Astrocyte (in vitro differentiated cells and primary cell): Measurements from ENCODE around the gene ADAM19. TPM values are rescaled to one million over a fixed set of nuclear protein-coding genes. Genes with fewer than 3 reads are reported as not detected.

Source experiments
- DNase-seq: peaks from one replicate; pipeline ENCODE4 v3.0.0-alpha.2; 2010; ENCODE audit warnings: low read depth
- FAIRE-seq: peaks from 2 replicates; lab custom pipeline; 2011; peaks lifted over from hg19 to GRCh38; lab: Jason Lieb, UNC
- H2AFZ ChIP-seq: 2 replicates; pipeline ENCODE4 v1.6.0; 2012; ENCODE audit warnings: low read depth, low read length, inconsistent platforms
- H3K27ac ChIP-seq: 2 replicates; pipeline ENCODE4 v1.5.1; 2011; ENCODE audit warnings: low read depth, low read length, inconsistent platforms
- H3K27me3 ChIP-seq: 2 replicates; pipeline ENCODE4 v1.6.0; 2011; ENCODE audit warnings: low read length, inconsistent platforms; ENCODE audit not compliant: insufficient read depth
- H3K36me3 ChIP-seq: 2 replicates; pipeline ENCODE4 v1.5.1; 2011; ENCODE audit warnings: low read length, inconsistent platforms; ENCODE audit not compliant: insufficient read depth
- H3K4me1 ChIP-seq: 2 replicates; pipeline ENCODE4 v1.5.1; 2011; ENCODE audit warnings: low read length, inconsistent platforms; ENCODE audit not compliant: insufficient read depth
- H3K4me2 ChIP-seq: 2 replicates; pipeline ENCODE4 v1.6.0; 2012; ENCODE audit warnings: low read length, inconsistent platforms
- H3K4me3 ChIP-seq: 2 replicates; pipeline ENCODE4 v1.5.1; 2011; ENCODE audit warnings: low read depth, mild to moderate bottlenecking, low read length, inconsistent platforms; ENCODE audit not compliant: insufficient read depth
- H3K79me2 ChIP-seq: 2 replicates; pipeline ENCODE4 v1.6.0; 2012; ENCODE audit warnings: mild to moderate bottlenecking, low read length, inconsistent platforms; ENCODE audit not compliant: insufficient read depth
- H3K9ac ChIP-seq: 2 replicates; pipeline ENCODE4 v1.6.0; 2012; ENCODE audit warnings: mild to moderate bottlenecking, low read length, inconsistent platforms
- H3K9me3 ChIP-seq: 2 replicates; pipeline ENCODE4 v1.5.1; 2012; ENCODE audit warnings: low read depth, mild to moderate bottlenecking, low read length, inconsistent platforms; ENCODE audit not compliant: insufficient read depth
- H4K20me1 ChIP-seq: 2 replicates; pipeline ENCODE4 v1.6.0; 2012; ENCODE audit warnings: low read length, inconsistent platforms; ENCODE audit not compliant: insufficient read depth
- H3K27ac Mint-ChIP-seq: one replicate; pipeline ENCODE4 v1.8.0; 2021; ENCODE audit warnings: mild to moderate bottlenecking, mixed read lengths; ENCODE audit not compliant: unreplicated experiment
- H3K27me3 Mint-ChIP-seq: one replicate; pipeline ENCODE4 v1.8.0; 2021; ENCODE audit warnings: low read depth, mixed read lengths; ENCODE audit not compliant: unreplicated experiment
- H3K36me3 Mint-ChIP-seq: one replicate; pipeline ENCODE4 v1.8.0; 2021; ENCODE audit warnings: low read depth, mixed read lengths; ENCODE audit not compliant: unreplicated experiment
- H3K4me1 Mint-ChIP-seq: one replicate; pipeline ENCODE4 v1.8.0; 2021; ENCODE audit warnings: low read depth, mixed read lengths; ENCODE audit not compliant: unreplicated experiment
- H3K4me3 Mint-ChIP-seq: one replicate; pipeline ENCODE4 v1.8.0; 2021; ENCODE audit warnings: mild to moderate bottlenecking, moderate library complexity, mixed read lengths; ENCODE audit not compliant: unreplicated experiment
- H3K9me3 Mint-ChIP-seq: one replicate; pipeline ENCODE4 v1.8.0; 2021; ENCODE audit warnings: mild to moderate bottlenecking, mixed read lengths; ENCODE audit not compliant: unreplicated experiment
- EZH2 ChIP-seq: IDR thresholded peaks from 2 replicates; pipeline ENCODE4 v1.6.1; 2012; ENCODE audit warnings: mild to moderate bottlenecking, low read length, inconsistent platforms; ENCODE audit not compliant: insufficient read depth
- total RNA-seq: library from RNA; stranded (reverse); gene quantifications from 2 replicates; pipeline ENCODE4 v1.2.1, GENCODE V29; 2021
- TF ChIP-seq, protein P1 (sequence below): IDR thresholded peaks from 2 replicates; pipeline ENCODE4 v1.5.1; 2011; ENCODE audit warnings: low read depth, mild to moderate bottlenecking, inconsistent platforms, low read length, moderate library complexity; ENCODE audit not compliant: insufficient read depth

Gene ADAM19
- total RNA-seq, 1 donor from 2014 or later, result 316 TPM

DNA sequence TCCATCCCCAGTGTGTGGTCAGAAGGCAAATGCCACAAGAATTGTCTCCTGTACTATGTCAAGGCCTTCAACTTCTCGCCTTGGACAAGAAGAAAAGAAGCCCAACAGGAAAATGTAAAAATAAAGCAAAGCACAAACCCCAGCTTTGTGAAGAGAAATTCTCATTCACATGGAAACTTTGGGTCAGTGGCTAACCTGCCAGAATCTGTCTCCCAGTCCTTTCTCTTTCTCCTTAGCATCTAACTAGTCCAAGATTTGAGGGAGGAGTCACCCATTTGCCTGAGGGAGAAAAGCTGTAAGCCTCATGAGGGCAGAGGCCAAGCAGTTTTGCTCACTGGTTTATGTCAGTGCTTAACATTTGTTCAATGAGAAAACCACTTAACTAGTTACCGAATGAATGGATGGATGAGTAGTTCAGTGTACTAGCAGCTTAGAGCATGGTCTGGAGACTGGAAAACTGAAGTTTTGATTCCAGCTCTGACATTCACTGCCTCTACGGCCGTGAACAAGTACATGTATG, 36.0 kb downstream of the ADAM19 start:
- Histone ChIP-seq H3K27me3 (no peaks in the 10 kb centered on the region), H3K79me2 (peaks cover 100% of the 10 kb centered on the region), H4K20me1 (peaks cover 92% of the 10 kb centered on the region), H3K4me2 (no peak overlapping the region), H3K4me1 (peaks cover 68% of the 10 kb centered on the region), H3K9me3 (no peaks in the 10 kb centered on the region), H2AFZ (no peak overlapping the region), H3K4me3 (no peak overlapping the region), H3K36me3 (peaks cover 26% of the 10 kb centered on the region), H3K9ac (peak overlapping the region; percentile 71), H3K27ac (peak overlapping the region; percentile 72)
- TF ChIP-seq EZH2, result no peak
- no peak for DNase-seq
- H3K36me3 Mint-ChIP-seq, result peaks cover 32% of the 10 kb centered on the region
- H3K9me3 Mint-ChIP-seq, result no peaks in the 10 kb centered on the region
- H3K4me3 Mint-ChIP-seq, result no peak overlapping the region
- H3K4me1 Mint-ChIP-seq, result peaks cover 58% of the 10 kb centered on the region
- H3K27me3 Mint-ChIP-seq, result no peaks in the 10 kb centered on the region
- H3K27ac Mint-ChIP-seq, result peak overlapping the region; percentile 53
- FAIRE-seq, result no peak

DNA sequence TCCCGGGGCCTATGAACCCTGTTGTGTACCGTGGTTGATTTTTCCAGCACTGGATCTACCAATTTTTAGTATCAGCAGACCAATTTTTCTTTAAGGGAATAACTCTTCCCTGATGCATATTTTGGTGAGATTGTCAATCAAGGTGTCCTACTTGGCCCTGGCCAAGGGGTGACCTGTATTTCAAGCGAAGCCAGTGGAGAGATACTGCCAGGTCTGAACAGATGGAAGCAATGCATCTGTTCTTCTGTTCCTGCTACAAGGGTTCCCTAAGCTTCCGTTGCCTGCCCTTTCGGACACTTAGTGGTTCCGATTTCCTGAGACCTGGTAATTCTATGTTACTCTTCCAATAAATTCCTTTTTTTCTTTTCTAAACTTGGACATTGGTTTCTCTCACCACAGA, 37.3 kb downstream of the ADAM19 start:
- H3K36me3 Mint-ChIP-seq, result peaks cover 31% of the 10 kb centered on the region
- H3K4me1 Mint-ChIP-seq, result peaks cover 52% of the 10 kb centered on the region
- Histone ChIP-seq H4K20me1 (peaks cover 92% of the 10 kb centered on the region), H3K4me3 (no peak overlapping the region), H3K9me3 (no peaks in the 10 kb centered on the region), H3K4me2 (no peak overlapping the region), H3K27ac (no peak overlapping the region), H3K36me3 (peaks cover 36% of the 10 kb centered on the region), H3K9ac (no peak overlapping the region), H3K27me3 (no peaks in the 10 kb centered on the region), H2AFZ (no peak overlapping the region), H3K4me1 (peaks cover 55% of the 10 kb centered on the region), H3K79me2 (peaks cover 100% of the 10 kb centered on the region)
- H3K4me3 Mint-ChIP-seq, result no peak overlapping the region
- DNase-seq (no peak), FAIRE-seq (no peak)
- no peaks in the 10 kb centered on the region for H3K9me3 Mint-ChIP-seq
- H3K27ac Mint-ChIP-seq, result no peak overlapping the region
- no peaks in the 10 kb centered on the region for H3K27me3 Mint-ChIP-seq
- TF ChIP-seq EZH2, result no peak
- TF ChIP-seq, protein P1, sequence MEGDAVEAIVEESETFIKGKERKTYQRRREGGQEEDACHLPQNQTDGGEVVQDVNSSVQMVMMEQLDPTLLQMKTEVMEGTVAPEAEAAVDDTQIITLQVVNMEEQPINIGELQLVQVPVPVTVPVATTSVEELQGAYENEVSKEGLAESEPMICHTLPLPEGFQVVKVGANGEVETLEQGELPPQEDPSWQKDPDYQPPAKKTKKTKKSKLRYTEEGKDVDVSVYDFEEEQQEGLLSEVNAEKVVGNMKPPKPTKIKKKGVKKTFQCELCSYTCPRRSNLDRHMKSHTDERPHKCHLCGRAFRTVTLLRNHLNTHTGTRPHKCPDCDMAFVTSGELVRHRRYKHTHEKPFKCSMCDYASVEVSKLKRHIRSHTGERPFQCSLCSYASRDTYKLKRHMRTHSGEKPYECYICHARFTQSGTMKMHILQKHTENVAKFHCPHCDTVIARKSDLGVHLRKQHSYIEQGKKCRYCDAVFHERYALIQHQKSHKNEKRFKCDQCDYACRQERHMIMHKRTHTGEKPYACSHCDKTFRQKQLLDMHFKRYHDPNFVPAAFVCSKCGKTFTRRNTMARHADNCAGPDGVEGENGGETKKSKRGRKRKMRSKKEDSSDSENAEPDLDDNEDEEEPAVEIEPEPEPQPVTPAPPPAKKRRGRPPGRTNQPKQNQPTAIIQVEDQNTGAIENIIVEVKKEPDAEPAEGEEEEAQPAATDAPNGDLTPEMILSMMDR, result no peak

DNA sequence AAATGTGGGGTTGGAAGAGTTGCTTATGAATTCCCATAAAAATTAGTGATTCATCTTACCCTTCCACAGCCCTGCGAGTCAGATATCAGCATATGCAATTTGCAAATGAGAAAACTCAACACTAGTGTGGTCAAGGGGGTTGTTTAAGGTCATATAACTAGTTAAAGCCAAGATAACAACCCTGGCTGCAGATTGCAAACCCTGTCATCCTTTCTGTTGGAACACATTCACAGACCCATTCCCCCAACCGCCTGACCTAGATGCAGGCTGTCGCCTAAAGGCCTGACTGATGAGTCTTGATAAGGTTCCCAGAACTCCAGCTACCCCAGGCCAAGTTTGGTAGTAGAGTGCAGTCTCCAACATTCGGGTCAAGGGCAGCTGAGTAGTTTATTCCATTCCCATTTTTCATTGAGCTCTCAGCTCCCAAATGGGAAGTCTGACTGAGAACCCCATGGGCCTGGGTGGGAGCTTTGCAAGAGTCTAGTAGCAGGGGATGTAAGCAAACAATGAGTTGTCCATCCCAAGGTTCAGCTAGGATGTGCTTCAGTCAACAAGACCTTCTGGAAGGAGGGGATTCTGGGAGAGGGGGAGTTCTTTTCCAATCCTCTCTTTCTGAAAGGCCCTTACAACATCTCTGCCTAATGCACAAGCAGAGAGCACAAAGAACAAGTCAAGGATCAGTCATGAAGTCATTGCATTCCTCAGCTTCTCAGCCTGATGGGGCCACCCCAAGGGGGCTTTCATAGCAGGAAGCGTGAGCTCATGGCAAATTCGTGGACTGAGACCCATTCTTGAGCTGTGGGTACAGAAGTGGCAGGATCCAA, 40.3 kb downstream of the ADAM19 start:
- H3K79me2 ChIP-seq, result peaks cover 99% of the 10 kb centered on the region
- H3K4me1 Mint-ChIP-seq, result peaks cover 33% of the 10 kb centered on the region
- H3K27ac ChIP-seq, result peak overlapping the region; percentile 54
- H3K9ac ChIP-seq, result peak overlapping the region; percentile 28
- DNase-seq (peak; percentile 94), FAIRE-seq (no peak)
- no peak overlapping the region for H3K4me3 ChIP-seq
- H3K27me3 ChIP-seq, result no peaks in the 10 kb centered on the region
- H3K9me3 Mint-ChIP-seq, result no peaks in the 10 kb centered on the region
- H3K4me3 Mint-ChIP-seq, result peak overlapping the region; percentile 46
- H3K9me3 ChIP-seq, result no peaks in the 10 kb centered on the region
- H3K27ac Mint-ChIP-seq, result peak overlapping the region; percentile 80
- TF ChIP-seq, protein P1, result no peak
- no peak for TF ChIP-seq EZH2
- H3K36me3 Mint-ChIP-seq, result peaks cover 47% of the 10 kb centered on the region
- H3K4me1 ChIP-seq, result peaks cover 27% of the 10 kb centered on the region
- no peak overlapping the region for H2AFZ ChIP-seq
- peaks cover 60% of the 10 kb centered on the region for H3K36me3 ChIP-seq
- no peaks in the 10 kb centered on the region for H3K27me3 Mint-ChIP-seq
- peaks cover 93% of the 10 kb centered on the region for H4K20me1 ChIP-seq
- peak overlapping the region; percentile 15 for H3K4me2 ChIP-seq
